Lower lobe of right lung (tissue), 2 donors: ENCODE measurements around the gene GNG7. TPM values are rescaled to one million over a fixed set of nuclear protein-coding genes. Genes with fewer than 3 reads are reported as not detected.

ENCODE experiments used
- ATAC-seq, 2 donors: fragments of 200-7000 bp; cut with Tn5 transposase; one replicate each; pipeline ENCODE4 v1.9.1; 2020 to 2022; ENCODE audit warnings: mild to moderate bottlenecking in 2 of 2, moderate library complexity in 2 of 2
- DNase-seq: peaks from one replicate; pipeline ENCODE4 v3.0.0-alpha.2; 2020
- H3K27ac ChIP-seq: fragments of 200-600 bp; one replicate; pipeline ENCODE4 v1.8.0; 2022
- H3K27me3 ChIP-seq: fragments of 200-600 bp; one replicate; pipeline ENCODE4 v1.8.0; 2022; ENCODE audit warnings: low read depth
- H3K36me3 ChIP-seq: fragments of 200-600 bp; one replicate; pipeline ENCODE4 v1.8.0; 2022; ENCODE audit warnings: mild to moderate bottlenecking
- H3K4me1 ChIP-seq: fragments of 200-600 bp; one replicate; pipeline ENCODE4 v1.8.0; 2022
- H3K4me3 ChIP-seq: fragments of 200-600 bp; one replicate; pipeline ENCODE4 v1.8.0; 2022; ENCODE audit warnings: mild to moderate bottlenecking
- H3K9me3 ChIP-seq: fragments of 200-600 bp; one replicate; pipeline ENCODE4 v1.8.0; 2022
- intact Hi-C: fragments of 100-400 bp; cut with DNase I; formaldehyde crosslinking; loops from one replicate; pipeline ENCODE4 v1.11.0; 2022
- total RNA-seq: library from RNA; stranded (reverse); fragmentation: NEBNext Ultra II Directional; extraction: Animal tissue kit (Norgen Biotek cat#: 25700); gene quantifications from one replicate; pipeline ENCODE4 v1.2.1, GENCODE V29; 2021
- TF ChIP-seq, protein P1 (sequence below): fragments of 200-600 bp; IDR thresholded peaks from one replicate; pipeline ENCODE4 v1.8.0; 2022; ENCODE audit warnings: antibody characterized with exemption, mild to moderate bottlenecking
- donor health status: DM: no; HTN: yes; CAD: no; lungs with severe emphysema.

GNG7 gene
- total RNA-seq, 1 donor from 2014 or later = 6.2 TPM

DNA sequence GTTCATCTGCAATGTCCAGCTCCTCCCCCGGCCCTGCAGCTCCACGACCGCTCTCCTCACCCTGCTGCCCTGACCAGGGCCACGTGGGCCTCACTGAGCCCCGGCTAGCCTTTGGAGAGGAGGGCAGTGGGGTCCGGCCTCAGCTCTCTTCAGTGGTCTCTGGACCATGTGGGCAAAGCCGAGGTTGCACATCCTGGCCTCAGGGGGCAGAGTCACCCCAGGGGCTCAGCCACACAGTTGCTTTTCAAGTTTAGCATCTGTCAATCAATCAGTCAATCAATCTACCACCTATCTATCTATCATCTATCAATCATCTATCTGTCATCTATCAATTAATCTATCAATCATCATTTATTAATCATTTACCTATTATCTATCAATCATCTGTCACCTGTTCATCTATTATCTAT lies 21.7 kb upstream of the GNG7 start:
- Histone ChIP-seq H3K27ac (no peak overlapping the region), H3K27me3 (peaks cover 61% of the 10 kb centered on the region), H3K4me3 (no peak overlapping the region), H3K36me3 (no peaks in the 10 kb centered on the region), H3K9me3 (no peaks in the 10 kb centered on the region), H3K4me1 (peaks cover 9% of the 10 kb centered on the region)
- no peak for DNase-seq
- intact Hi-C loops = no loop called here
- ATAC-seq = no peak
- TF ChIP-seq, protein P1, sequence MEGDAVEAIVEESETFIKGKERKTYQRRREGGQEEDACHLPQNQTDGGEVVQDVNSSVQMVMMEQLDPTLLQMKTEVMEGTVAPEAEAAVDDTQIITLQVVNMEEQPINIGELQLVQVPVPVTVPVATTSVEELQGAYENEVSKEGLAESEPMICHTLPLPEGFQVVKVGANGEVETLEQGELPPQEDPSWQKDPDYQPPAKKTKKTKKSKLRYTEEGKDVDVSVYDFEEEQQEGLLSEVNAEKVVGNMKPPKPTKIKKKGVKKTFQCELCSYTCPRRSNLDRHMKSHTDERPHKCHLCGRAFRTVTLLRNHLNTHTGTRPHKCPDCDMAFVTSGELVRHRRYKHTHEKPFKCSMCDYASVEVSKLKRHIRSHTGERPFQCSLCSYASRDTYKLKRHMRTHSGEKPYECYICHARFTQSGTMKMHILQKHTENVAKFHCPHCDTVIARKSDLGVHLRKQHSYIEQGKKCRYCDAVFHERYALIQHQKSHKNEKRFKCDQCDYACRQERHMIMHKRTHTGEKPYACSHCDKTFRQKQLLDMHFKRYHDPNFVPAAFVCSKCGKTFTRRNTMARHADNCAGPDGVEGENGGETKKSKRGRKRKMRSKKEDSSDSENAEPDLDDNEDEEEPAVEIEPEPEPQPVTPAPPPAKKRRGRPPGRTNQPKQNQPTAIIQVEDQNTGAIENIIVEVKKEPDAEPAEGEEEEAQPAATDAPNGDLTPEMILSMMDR = no peak

DNA sequence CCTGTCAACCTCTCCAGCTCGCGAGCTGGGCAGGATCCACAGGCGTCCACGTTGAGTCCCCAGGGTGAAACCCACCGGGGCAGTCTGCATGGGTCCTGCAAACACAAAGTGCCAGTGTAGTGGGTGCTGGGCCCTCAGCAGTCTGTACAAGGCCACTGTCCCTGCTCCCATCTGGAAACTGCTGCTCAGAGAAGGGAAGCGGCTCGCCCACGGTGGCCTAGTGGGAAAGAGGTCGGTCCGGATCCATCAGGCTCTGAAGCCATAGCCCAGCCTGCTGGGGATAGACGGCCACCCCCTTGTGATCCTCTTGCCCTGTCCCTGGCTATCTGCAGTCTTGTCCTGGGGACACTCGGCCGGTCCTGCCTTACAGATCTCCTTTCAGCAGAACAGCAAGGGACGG lies 21.3 kb upstream of the GNG7 start:
- no peak for ATAC-seq
- H3K4me1 ChIP-seq = peaks cover 9% of the 10 kb centered on the region
- TF ChIP-seq, protein P1 = no peak
- H3K4me3 ChIP-seq = no peak overlapping the region
- DNase-seq = no peak
- H3K27me3 ChIP-seq = peaks cover 65% of the 10 kb centered on the region
- no peak overlapping the region for H3K27ac ChIP-seq
- intact Hi-C loops = no loop called here
- no peaks in the 10 kb centered on the region for H3K36me3 ChIP-seq
- H3K9me3 ChIP-seq = no peaks in the 10 kb centered on the region

DNA sequence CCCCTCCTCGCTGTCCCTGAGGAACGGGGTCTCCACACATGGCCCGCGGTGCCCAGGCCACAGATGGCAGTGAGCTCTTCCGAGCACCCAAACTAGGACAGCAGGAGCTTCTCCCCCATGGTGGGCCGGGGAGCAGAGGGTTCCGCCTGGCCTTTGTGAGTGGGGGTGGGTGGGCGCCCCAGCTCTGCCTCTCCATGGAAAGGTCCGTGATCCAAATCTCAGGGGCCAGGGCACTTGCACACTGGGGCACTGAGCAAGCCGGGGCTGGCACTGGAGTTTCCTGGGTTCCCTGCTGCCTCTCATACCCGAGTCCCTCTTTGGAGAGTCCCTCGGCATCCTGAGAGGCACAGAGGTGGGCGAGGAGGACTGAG lies 20.8 kb upstream of the GNG7 start:
- H3K27me3 ChIP-seq = peaks cover 68% of the 10 kb centered on the region
- peaks cover 9% of the 10 kb centered on the region for H3K4me1 ChIP-seq
- H3K27ac ChIP-seq = no peak overlapping the region
- no peak overlapping the region for H3K4me3 ChIP-seq
- H3K36me3 ChIP-seq = no peaks in the 10 kb centered on the region
- TF ChIP-seq, protein P1 = no peak
- no peak for DNase-seq
- ATAC-seq = no peak
- intact Hi-C loops = no loop called here
- H3K9me3 ChIP-seq = no peaks in the 10 kb centered on the region

DNA sequence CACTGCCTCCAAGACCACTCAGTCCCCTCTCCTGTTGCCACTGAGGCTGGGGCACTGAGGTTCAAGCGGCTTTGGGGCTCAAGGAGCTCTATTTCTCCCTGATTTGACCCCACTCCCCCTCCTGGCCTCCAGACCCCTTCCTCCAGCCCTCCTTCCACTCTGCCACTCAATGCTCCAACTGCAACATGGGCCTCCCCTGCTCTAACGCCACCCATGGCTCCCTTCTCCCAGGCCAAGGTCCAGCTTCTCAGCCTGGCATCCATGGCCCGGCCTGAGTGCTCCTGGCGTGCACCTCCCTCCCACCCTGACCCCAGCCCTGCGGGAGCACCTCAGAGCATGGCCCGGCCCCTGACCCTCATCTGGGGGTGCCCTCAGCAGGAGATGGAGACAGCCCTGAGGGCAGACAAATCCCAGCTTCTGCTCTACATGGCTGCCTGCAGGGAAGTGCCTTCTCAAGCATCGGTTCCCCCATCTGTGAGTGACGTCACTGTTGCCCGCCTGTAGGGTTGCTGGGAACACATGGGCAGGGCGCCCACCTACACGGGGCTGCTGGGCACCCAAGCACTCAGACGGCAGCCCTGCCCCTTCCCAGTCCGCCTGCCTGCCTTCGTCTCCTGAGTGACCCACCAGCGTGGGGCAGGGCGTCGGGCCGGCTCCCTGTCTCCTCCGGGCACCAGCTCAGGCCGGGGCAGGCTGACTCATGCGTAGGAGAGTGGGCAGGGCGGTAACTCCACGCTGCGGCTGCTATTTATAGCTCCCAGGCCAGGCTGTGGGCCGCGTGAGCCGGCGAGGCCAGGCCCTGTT lies 20.2 kb upstream of the GNG7 start:
- ATAC-seq (peak; percentile 83 to 85), DNase-seq (peak; percentile 65)
- H3K27me3 ChIP-seq = peaks cover 68% of the 10 kb centered on the region
- no peak overlapping the region for H3K27ac ChIP-seq
- TF ChIP-seq, protein P1 = no peak
- H3K36me3 ChIP-seq = no peaks in the 10 kb centered on the region
- H3K4me3 ChIP-seq = no peak overlapping the region
- H3K9me3 ChIP-seq = no peaks in the 10 kb centered on the region
- intact Hi-C loops = no loop called here
- H3K4me1 ChIP-seq = peaks cover 9% of the 10 kb centered on the region

DNA sequence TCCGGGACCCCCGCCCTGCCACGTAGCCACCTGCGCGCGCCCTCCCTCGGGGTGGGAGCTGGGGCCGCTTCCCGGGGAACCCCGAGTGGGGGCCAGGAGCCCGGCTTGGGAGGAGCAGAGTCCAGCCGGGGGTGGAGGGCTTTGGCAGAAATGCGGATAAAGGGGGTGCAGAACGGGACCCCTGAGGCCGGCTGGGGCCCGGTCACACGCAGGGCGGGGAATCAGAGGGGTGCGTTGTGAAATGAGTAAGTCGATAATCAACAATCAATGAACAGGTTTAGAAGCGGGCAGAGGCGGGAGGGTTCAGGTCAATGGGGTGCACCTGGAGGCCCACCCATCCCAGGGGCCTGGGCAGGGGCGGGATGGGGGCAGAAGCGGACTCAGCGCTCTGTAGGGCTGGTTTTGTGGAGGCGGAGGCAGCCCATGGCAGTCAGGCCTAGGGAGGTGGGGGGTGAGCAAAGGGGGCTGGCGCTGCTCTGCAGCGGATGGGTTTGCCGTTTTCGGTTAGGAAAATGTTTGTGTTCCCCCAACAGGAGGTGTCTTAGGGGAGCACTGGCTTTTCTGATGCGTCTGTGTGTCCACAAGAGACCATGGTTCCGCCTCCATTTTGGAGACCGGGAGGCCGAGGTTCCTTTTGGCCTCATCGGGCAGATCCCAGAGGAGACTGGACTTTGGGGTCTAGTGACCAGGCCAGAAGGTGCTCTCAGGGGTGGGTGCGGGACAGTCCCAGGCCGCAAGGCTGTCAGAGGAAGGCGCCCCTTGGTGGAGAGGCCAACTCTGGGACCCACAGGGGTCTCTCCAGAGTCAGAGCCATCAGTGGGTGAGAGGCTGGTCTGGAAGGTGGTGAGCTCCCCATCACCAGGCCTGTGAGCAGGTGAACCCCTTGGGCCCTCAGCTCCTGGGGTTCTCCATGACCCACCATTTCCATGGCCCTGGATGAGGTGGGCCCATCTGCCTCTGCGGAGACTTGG lies 19.4 kb upstream of the GNG7 start:
- intact Hi-C loops = no loop called here
- no peak overlapping the region for H3K27ac ChIP-seq
- no peaks in the 10 kb centered on the region for H3K36me3 ChIP-seq
- H3K4me3 ChIP-seq = peak overlapping the region; percentile 42
- DNase-seq = peak; percentile 30
- H3K27me3 ChIP-seq = peaks cover 63% of the 10 kb centered on the region
- TF ChIP-seq, protein P1 = no peak
- H3K4me1 ChIP-seq = peaks cover 9% of the 10 kb centered on the region
- no peaks in the 10 kb centered on the region for H3K9me3 ChIP-seq
- ATAC-seq = no peak
